Thyroid gland (tissue), 4 donors: Measurements from ENCODE around the gene ARF6. TPM values are rescaled to one million over a fixed set of nuclear protein-coding genes. Genes with fewer than 3 reads are reported as not detected.
A peak's percentile ranks its signal among the peaks of the same experiment; 100 is the strongest.

Source experiments
- DNase-seq, 2 donors: peaks; one replicate each; pipeline ENCODE4 v3.0.0-alpha.2; 2019
- H3K27ac ChIP-seq, 3 donors: fragments of 200-600 bp; sonication (generic); 1 replicate in 2 of 3; 2 replicates in 1 of 3; pipeline ENCODE4 v1.5.1; 2016 to 2019; ENCODE audit warnings: mild to moderate bottlenecking in 1 of 3, moderate library complexity in 1 of 3
- H3K27me3 ChIP-seq: fragments of 200-600 bp; sonication (generic); one replicate; pipeline ENCODE4 v1.5.1; 2019
- H3K36me3 ChIP-seq, 2 donors: fragments of 200-600 bp; sonication (generic); one replicate each; pipeline ENCODE4 v1.5.1; 2016 to 2019
- H3K4me1 ChIP-seq, 2 donors: fragments of 200-600 bp; sonication (generic); one replicate each; pipeline ENCODE4 v1.5.1; 2017 to 2019
- H3K4me3 ChIP-seq, 3 donors: fragments of 200-600 bp; sonication (generic); replicated peaks in 1 of 3; 1 replicate in 2 of 3; 2 replicates in 1 of 3; pipeline ENCODE4 v1.5.1; 2016; ENCODE audit warnings: mild to moderate bottlenecking in 1 of 3
- H3K9me3 ChIP-seq: fragments of 200-600 bp; sonication (generic); one replicate; pipeline ENCODE4 v1.5.1; 2017
- POLR2A ChIP-seq, 2 donors: fragments of 450-650 bp; IDR thresholded peaks; one replicate each; pipeline ENCODE4 v1.6.1; 2017; ENCODE audit warnings: antibody characterized with exemption in 2 of 2, mild to moderate bottlenecking in 2 of 2, moderate library complexity in 1 of 2
- WGBS, 2 donors: methylation state at CpG; one replicate each; pipeline ENCODE4 v1.1.5; 2017; 5-methylcytosine and 5-hydroxymethylcytosine counted together
- intact Hi-C: fragments of 100-400 bp; cut with DNase I; formaldehyde crosslinking; loops from one replicate; pipeline ENCODE4 v1.15.1; 2023
- total RNA-seq, 4 donors: library from RNA; depleted of rRNA; stranded (reverse); fragments of >200 nt; gene quantifications; one replicate each; pipeline ENCODE4 v1.2.3, GENCODE V29; 2016
- TF ChIP-seq, protein P1 (sequence below), 6 experiments: fragments of 200-600 bp in 3 of 6; fragments of 450-650 bp in 3 of 6; sonication (generic) in 3 of 6; IDR thresholded peaks; one replicate each; pipeline ENCODE4 v1.5.1; 2016 to 2019; ENCODE audit warnings: antibody characterized with exemption in 6 of 6, mild to moderate bottlenecking in 2 of 6, inconsistent platforms in 1 of 6, moderate library complexity in 1 of 6

ARF6 gene
- total RNA-seq, 4 donors from 2014 or later = 35.6 to 59.4 (median 48.5) TPM

DNA sequence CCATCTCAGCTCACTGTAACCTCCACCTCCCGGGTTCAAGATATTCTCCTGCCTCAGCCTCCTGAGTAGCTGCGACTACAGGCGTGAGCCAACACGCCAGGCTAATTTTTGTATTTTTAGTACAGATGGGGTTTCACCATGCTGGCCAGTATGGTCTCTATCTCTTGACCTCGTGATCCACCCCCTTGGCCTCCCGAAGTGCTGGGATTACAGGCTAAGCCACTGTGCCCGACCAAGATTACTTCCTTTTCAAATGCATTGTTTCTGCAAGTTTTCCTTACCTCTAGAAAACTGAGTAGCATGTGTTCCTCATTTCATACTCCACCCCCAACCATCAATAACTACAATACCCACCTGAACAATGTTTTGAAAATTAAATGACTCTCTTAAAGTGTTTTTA, 13.1 kb downstream of the ARF6 start:
- H3K4me3 ChIP-seq = no peak overlapping the region
- WGBS, 2 donors = 82 to 86% methylated on average over 7 of the region's 7 CpGs
- peaks cover 1 to 12% of the 10 kb centered on the region in 2 donors for H3K4me1 ChIP-seq
- no peak for DNase-seq
- H3K27me3 ChIP-seq = no peaks in the 10 kb centered on the region
- intact Hi-C loops = no loop called here
- no peak overlapping the region for H3K27ac ChIP-seq
- TF ChIP-seq, protein P1, sequence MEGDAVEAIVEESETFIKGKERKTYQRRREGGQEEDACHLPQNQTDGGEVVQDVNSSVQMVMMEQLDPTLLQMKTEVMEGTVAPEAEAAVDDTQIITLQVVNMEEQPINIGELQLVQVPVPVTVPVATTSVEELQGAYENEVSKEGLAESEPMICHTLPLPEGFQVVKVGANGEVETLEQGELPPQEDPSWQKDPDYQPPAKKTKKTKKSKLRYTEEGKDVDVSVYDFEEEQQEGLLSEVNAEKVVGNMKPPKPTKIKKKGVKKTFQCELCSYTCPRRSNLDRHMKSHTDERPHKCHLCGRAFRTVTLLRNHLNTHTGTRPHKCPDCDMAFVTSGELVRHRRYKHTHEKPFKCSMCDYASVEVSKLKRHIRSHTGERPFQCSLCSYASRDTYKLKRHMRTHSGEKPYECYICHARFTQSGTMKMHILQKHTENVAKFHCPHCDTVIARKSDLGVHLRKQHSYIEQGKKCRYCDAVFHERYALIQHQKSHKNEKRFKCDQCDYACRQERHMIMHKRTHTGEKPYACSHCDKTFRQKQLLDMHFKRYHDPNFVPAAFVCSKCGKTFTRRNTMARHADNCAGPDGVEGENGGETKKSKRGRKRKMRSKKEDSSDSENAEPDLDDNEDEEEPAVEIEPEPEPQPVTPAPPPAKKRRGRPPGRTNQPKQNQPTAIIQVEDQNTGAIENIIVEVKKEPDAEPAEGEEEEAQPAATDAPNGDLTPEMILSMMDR (IDR thresholded peaks at IDR 0.05) = no peak
- no peak for TF ChIP-seq POLR2A (IDR thresholded peaks at IDR 0.05)
- no peaks in the 10 kb centered on the region for H3K9me3 ChIP-seq
- no peaks in the 10 kb centered on the region for H3K36me3 ChIP-seq

DNA sequence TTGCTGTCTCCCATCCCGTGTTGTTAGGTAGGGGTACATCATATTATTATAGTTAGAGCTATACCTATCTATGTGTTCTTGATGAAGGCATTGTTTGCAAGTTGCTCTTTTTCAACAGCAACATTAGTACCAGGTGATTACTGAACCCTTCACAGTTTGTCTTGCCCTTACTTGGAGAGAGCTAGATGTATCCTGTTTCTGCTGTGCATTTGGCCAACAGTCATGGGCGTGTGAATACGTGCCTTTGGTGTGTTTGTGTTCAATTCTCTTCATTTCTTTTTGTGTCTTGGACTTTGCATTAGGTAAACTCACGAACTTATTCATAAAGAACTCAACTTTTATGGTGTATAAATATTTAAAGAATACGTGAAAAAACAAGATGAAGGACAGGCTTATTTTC, 14.3 kb downstream of the ARF6 start:
- TF ChIP-seq POLR2A (IDR thresholded peaks at IDR 0.05) = no peak
- TF ChIP-seq, protein P1 (IDR thresholded peaks at IDR 0.05) = no peak
- WGBS, 2 donors = 56 to 64% methylated on average over 5 of the region's 5 CpGs
- Histone ChIP-seq H3K4me3 (no peak overlapping the region), H3K27me3 (no peaks in the 10 kb centered on the region), H3K9me3 (no peaks in the 10 kb centered on the region), H3K27ac (peak overlapping the region in 1 of 3 donors; percentile 60), H3K36me3 (no peaks in the 10 kb centered on the region), H3K4me1 (peaks cover 10 to 22% of the 10 kb centered on the region in 2 donors)
- intact Hi-C loops = no loop called here
- no peak for DNase-seq

DNA sequence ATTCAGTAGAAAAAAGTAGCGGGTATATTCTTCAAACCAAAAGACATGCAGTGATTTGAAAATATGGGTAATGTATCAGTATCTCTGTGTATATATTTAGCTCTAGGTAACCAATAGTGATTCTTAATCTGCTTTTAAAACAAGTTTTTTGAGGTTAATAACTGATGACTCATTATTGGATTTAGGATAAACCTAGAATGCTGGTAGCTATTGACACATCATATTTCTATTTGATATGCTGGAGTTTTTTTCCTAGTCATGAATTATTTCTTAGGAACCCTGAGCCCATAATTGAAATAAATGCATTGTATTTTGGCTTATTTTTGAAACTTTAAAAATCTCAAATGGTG, 15.5 kb downstream of the ARF6 start:
- DNase-seq = no peak
- no peaks in the 10 kb centered on the region for H3K36me3 ChIP-seq
- no peaks in the 10 kb centered on the region for H3K27me3 ChIP-seq
- 0% methylated on average over 1 of the region's 1 CpG for WGBS, 2 donors
- TF ChIP-seq, protein P1 (IDR thresholded peaks at IDR 0.05) = no peak
- no peak for TF ChIP-seq POLR2A (IDR thresholded peaks at IDR 0.05)
- peaks cover 10 to 23% of the 10 kb centered on the region in 2 donors for H3K4me1 ChIP-seq
- intact Hi-C loops = no loop called here
- H3K9me3 ChIP-seq = no peaks in the 10 kb centered on the region
- H3K4me3 ChIP-seq = no peak overlapping the region
- H3K27ac ChIP-seq = peak overlapping the region in 2 of 3 donors; percentile 58 to 60

DNA sequence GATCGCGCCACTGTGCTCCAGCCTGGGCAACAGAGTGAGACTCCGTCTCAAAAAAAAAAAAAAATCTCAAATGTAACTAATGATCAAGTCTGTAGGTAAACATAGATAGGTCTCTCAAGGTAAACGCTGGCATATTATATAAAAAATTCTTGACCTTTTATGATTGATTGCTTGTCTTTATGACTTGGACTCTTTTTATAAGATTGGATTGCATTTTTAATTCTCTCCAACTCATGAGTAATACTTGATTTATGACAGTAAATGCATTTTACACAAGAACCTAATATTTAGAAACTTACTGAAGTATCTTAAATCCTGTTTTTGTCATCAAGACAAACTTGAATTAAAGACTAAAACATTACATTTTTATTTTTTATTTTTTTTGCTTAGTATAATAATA, 16.1 kb downstream of the ARF6 start:
- no peak for DNase-seq
- H3K27me3 ChIP-seq = no peaks in the 10 kb centered on the region
- WGBS, 2 donors = 95% methylated on average over 4 of the region's 4 CpGs
- H3K27ac ChIP-seq = no peak overlapping the region
- no peak overlapping the region for H3K4me3 ChIP-seq
- H3K9me3 ChIP-seq = no peaks in the 10 kb centered on the region
- TF ChIP-seq, protein P1 (IDR thresholded peaks at IDR 0.05) = no peak
- TF ChIP-seq POLR2A (IDR thresholded peaks at IDR 0.05) = no peak
- intact Hi-C loops = no loop called here
- no peaks in the 10 kb centered on the region for H3K36me3 ChIP-seq
- peaks cover 10 to 23% of the 10 kb centered on the region in 2 donors for H3K4me1 ChIP-seq

DNA sequence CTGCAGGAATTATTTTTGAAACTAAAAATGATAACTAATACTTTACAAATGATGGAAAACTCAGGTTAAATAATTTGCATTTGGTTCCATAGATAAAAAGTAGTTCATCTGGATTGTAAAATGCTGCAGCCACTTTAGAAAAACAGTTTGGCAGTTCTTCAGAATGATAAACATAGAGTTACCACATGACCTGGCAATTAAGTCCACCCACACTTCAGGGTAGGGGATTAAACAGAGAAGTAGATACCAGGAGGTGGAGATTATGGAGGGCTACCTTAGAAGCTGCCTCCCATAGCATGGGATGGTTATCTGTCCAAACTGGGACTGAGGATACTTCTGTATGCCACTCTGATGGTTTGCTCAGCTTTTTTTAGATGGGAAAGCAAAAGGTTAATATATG, 22.2 kb downstream of the ARF6 start:
- intact Hi-C loops = no loop called here
- no peaks in the 10 kb centered on the region for H3K36me3 ChIP-seq
- TF ChIP-seq, protein P1 (IDR thresholded peaks at IDR 0.05) = no peak
- no peak for TF ChIP-seq POLR2A (IDR thresholded peaks at IDR 0.05)

More for the DNA sequence above, 22.2 kb downstream of the ARF6 start:
- DNase-seq = no peak
- H3K9me3 ChIP-seq = no peaks in the 10 kb centered on the region
- H3K4me1 ChIP-seq = peaks cover 10 to 11% of the 10 kb centered on the region in 2 donors
- no peak overlapping the region for H3K4me3 ChIP-seq
- no peaks in the 10 kb centered on the region for H3K27me3 ChIP-seq
- H3K27ac ChIP-seq = no peak overlapping the region
